DMS79 treated with DMSO at 0.1 percent for 48 hours (cell line): ENCODE measurements around the gene CMSS1.

Source experiments
- DNase-seq: peaks from one replicate; lab custom pipeline; 2025; lab: John Stamatoyannopoulos, UW

Gene CMSS1

GRCh38 chr3:100107221-100107814 is 289.7 kb downstream of the CMSS1 start:
- no peak for DNase-seq

- no peak for DNase-seq
These were observed 290.9 kb downstream of the CMSS1 start for GRCh38 chr3:100108464-100109079.

- no peak for DNase-seq
These were observed 292.5 kb downstream of the CMSS1 start for GRCh38 chr3:100110162-100110561.

- DNase-seq: no peak
These were observed 294.1 kb downstream of the CMSS1 start for GRCh38 chr3:100111728-100112127.

DNA sequence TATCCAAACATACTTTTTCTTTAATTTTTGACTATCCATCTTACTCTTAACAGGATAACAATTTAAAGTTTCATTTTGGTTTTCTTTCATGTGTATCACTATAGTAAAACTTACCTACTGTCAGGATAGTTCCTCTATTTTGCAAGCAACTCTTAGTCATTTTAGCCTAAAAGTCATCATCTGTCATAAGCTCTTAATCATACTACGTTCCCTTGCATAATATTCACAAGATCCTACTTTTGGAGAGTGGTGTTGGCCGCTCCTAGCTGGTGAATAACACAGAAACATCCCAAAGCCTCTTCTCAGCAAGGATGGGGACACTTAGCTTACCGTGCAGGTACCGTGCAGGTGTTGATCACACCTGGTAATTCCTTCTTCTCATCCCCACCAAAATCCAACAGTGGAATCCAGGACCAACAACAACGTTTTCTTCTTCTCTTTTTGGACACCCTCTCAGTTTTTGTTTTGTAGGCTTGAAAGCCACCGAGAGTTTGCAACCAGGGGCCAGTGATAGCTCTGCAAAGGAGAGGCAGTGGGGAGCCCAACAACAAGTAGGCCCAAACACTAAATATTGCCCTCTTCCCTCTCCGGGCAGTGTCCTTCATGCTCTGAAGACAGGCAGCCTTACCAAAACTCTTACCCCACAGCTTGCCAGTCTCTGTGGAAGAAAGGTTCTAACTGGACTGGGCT is 296.2 kb downstream of the CMSS1 start:
- DNase-seq: no peak

GRCh38 chr3:100114413-100115030 is 296.9 kb downstream of the CMSS1 start, which contains the start of gene FILIP1L:
Gene FILIP1L, minus strand, starts transcription at chr3:100114501.
- no peak for DNase-seq

DNA sequence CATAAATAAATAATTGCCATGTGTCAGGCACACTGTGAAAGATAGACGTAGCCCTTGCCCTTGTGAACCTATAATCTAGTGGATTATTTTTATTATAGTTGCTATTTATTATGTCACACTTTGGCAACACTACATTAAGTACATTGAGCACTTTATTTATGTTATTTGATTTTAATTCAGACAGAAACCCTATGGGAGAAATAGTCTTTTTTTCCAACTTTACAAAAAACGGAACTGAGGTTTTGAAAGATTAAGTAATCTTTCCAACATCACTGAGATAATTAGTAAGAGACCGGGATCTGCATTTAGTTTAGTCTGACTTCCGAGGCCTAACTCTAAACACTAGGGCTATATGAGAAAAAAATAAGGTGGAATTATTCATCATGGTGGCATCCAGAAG is 299.4 kb downstream of the CMSS1 start:
- no peak for DNase-seq

GRCh38 chr3:100120012-100120411 is 302.4 kb downstream of the CMSS1 start:
- no peak for DNase-seq

- DNase-seq: no peak
These were observed 303.0 kb downstream of the CMSS1 start for GRCh38 chr3:100120693-100121092.

- no peak for DNase-seq
These were observed 304.7 kb downstream of the CMSS1 start for GRCh38 chr3:100122321-100122720.

- DNase-seq: no peak
These were observed 305.4 kb downstream of the CMSS1 start for GRCh38 chr3:100123112-100123511.

DNA sequence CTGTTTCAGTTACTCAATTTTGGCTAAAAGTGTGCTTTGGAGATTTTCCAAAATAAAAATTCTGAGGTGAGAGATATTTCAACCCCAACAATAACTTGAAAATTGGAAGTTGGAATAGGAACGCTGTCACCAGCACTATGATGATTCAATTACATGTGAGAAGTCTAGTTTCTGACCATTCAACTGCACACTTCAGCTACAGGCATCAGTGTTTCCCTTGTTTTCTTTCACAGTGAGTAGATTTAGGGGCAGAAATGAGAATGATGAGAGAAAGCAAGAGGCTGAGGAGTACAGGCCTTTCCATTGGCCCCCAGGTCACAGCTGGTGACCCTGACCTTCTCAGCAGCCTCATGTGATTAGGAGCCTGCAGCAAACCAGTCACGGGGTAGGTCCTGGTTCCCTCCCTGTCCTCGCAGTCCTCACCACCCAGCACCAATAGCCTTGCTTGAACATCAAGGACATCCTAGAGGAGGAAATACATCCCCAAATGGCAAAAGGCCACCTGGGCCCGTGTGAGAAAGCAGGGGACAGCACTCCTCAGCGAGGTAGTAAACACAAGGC is 306.6 kb downstream of the CMSS1 start:
- no peak for DNase-seq

DNA sequence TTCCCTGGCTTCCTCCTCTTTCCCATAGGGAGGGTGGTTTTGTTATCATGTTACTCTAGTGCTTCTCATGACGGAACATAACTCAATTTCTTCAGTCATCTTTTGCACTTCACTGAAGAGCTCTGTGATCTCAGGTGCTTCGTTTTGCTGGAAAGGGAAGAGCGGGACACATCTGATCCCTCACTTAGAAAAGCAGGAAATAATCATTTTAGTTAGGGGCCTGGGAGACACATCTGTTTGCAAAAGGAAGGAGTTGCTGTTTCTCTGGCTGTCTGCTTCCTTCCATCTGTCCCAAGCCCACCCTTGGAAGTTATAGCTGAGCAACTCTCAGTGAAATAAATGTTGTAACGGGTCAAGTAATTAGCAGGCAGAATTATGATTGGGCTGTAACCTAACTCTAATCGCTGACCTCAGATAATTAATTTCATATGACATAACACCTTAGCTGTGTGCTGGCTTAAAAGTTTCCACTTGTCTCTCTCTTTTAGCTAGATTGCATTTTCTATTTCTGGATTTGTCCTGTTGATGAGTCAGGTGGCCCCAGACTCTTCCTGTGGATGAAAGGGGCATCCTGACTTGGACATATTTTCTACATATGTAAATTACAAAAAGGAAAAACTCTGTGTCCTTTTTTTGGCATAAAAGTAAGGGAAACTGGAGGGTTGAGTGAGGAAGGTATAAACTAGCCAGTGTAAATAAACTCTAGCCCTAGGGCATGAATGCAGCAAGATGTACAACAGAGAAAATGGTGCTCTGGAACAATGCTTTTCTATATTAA is 307.7 kb downstream of the CMSS1 start:
- no peak for DNase-seq

DNA sequence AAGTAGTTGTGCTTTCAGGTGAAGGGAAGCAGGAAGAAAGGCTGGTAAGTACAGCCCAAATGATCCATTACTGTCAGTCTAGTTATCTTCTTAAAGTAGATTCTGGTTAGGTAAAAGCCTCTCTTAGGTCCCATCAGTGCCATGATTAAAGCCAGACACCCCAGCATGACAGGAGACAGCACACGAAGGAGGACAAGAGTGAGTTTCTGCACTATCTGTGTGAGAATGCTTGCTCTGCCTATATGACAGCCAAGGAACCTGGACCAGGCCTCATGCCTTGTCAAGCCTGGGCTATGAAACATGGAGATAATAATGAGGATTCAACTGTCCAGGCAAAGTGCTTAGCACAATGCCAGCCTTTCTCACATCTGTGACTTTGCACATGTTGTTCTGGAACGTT is 310.1 kb downstream of the CMSS1 start:
- no peak for DNase-seq

DNA sequence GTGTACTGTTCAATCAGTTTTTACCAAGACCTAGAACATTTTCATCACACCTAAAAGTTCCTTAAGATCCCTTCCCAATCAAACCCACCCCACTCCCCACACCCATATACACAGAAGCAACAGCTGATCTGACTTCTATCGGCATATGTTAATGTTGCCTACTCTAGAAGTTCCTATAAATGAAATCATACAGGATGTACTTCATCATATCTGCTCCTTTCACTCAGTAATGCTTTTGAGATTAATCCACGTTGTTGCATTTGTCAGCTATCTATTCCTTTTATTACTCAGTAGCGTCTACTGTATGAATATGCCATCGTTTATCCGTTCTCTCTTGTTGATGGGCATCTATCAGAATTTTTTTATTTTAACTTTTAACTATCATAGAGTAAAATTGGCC is 310.9 kb downstream of the CMSS1 start:
- DNase-seq: no peak

GRCh38 chr3:100129941-100130340 is 312.3 kb downstream of the CMSS1 start:
- no peak for DNase-seq

GRCh38 chr3:100131241-100131640 is 313.6 kb downstream of the CMSS1 start:
- no peak for DNase-seq

DNA sequence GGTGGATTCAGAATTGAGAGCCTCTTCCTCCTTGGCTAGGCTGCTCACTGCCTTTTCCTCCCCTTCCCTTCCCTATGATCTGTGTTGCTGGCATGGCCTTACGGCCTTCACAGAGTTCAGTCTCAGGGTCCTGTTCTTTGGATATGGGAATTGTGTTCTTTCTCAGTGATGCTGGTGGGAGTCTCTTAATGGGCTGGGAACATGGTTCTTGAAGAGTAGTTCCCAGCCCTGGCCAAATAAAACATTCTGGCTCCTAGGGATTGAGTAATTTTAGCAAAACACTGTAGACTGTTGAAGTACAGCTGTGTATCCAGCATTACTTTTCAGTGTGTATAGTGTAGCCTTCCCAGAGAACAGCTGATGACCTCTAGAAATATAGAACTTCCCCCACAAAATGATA is 319.3 kb downstream of the CMSS1 start:
- DNase-seq: no peak

DNA sequence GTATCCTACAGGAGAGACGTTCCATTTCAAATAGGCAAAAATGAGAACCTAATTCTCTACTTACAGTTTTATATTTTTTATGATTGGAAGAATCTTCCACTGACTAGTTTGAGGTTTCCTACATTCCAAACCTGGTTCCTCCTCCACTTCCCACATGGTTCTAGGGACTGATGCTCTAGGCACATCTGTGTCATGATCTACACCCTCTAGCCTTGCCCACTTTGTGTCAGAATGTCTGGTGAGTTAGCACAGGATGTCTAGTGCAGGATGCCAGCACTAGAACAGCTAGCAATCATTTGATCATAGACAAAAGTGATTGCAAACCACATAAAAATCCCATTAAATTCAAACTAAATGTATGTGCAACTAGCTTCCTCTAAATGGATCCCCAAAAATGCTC is 323.3 kb downstream of the CMSS1 start:
- DNase-seq: no peak

DNA sequence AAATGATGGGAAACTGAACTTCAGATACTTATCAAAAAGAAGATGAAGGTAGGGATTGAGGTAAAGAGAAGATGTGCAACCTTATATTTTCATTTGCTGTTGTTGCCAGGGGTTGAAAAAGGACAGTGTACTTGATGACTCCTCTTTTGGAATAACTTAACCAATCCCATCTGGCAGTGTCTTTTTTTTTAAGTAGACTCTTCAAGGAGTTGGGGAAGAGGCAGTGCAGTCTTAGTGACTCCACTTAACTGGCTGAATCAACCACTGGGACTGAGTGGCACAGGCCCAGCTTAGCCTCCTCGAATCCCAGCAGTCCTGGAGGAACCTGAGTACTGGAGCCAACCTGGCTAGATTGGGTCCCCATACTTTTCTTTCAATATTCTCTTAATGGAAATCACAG is 323.9 kb downstream of the CMSS1 start:
- DNase-seq: no peak

DNA sequence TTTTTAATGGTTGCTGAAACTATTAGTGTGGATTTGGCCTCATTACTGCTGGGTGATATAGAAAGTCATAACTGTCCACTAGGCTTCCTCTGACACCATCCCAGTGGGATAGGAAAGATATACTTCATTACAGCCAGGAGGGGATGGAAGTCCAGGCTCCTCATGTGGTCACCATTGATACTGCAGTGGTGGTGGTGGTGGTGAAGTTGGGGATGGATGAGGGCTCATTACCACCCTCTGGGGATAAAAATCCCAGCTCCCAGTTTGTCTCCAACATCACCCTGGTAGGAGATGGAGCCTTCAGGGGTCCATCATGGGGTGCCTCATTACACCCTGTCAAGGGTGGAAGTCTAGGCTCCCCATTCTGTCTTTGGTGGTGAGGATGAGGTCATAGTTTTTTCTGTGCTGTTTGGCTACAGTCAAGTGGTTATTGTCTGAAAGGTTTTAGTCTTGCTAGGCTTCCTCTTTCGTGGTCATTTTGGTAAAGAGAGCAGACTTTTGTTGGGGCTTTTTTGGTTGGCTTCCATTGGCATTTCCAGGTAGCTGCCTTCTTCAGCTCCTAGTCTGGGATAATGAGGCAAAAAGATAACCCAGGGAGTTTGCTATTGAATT is 326.7 kb downstream of the CMSS1 start:
- no peak for DNase-seq

- no peak for DNase-seq
These were observed 331.5 kb downstream of the CMSS1 start for GRCh38 chr3:100149130-100149529.
